Activated CD4-positive, alpha-beta memory T cell treated with anti-CD3 and anti-CD28 coated beads, Interleukin-2, amount 10 ng/mL, durations not matched to agents 7 days and 5 days (primary cell): ENCODE results near the gene GNG8. TPM values are rescaled to one million over a fixed set of nuclear protein-coding genes. Genes with fewer than 3 reads are reported as not detected.
A peak's percentile ranks its signal among the peaks of the same experiment; 100 is the strongest.

ENCODE experiments used
- CTCF ChIA-PET: fragments of 350-600 bp; sonication (Branson Sonifier 250); formaldehyde crosslinking; loops from one replicate; lab custom pipeline; 2021; ENCODE audit warnings: antibody characterized with exemption, inconsistent platforms; lab: Charles Lee
- POLR2A ChIA-PET: fragments of 350-600 bp; sonication (Branson Sonifier 250); formaldehyde crosslinking; loops from one replicate; lab custom pipeline; 2021; ENCODE audit warnings: antibody characterized with exemption; lab: Charles Lee
- DNase-seq: peaks from one replicate; pipeline ENCODE4 v3.0.0-alpha.2; 2020
- H3K27ac Mint-ChIP-seq: one replicate; pipeline ENCODE4 v1.8.0; 2021; ENCODE audit warnings: mild to moderate bottlenecking, mixed read lengths
- H3K27me3 Mint-ChIP-seq: one replicate; pipeline ENCODE4 v1.8.0; 2021; ENCODE audit warnings: mixed read lengths
- H3K36me3 Mint-ChIP-seq: one replicate; pipeline ENCODE4 v1.8.0; 2021; ENCODE audit warnings: low read depth, mixed read lengths
- H3K4me1 Mint-ChIP-seq: one replicate; pipeline ENCODE4 v1.8.0; 2021; ENCODE audit warnings: mixed read lengths
- H3K4me3 Mint-ChIP-seq: one replicate; pipeline ENCODE4 v1.8.0; 2021; ENCODE audit warnings: mild to moderate bottlenecking, mixed read lengths
- H3K9me3 Mint-ChIP-seq: one replicate; pipeline ENCODE4 v1.8.0; 2021; ENCODE audit warnings: mixed read lengths
- total RNA-seq, 2 experiments: library from RNA; stranded (reverse); gene quantifications; one replicate each; pipeline ENCODE4 v1.2.3, GENCODE V29; 2021

The GNG8 gene
- total RNA-seq, 2 experiments from 2014 or later: 3.1 to 3.4 TPM

DNA sequence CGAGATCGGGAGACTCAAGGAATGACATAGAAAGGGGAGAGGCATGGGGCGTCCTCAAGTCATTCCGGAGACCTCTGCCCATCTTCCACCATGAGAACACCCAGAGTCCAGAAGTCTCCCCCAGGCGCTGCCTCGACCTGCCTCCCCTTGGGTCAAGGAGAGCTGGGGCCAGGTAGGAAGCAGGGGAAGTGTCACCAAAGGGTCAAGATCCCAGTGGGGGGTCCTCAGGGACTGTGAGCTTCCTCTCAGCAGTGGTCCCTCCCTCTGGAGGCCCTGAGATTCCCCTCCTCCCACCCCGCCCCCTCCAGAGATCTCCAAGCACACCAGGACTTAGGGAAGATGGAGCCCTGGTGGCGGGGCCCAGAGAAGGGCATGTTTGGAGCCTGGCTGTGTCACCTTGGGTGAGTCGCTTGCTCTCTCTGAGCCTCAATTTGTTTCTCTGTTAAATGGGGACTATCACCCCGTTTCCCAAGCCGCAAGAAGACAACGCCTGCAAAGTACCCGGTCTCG is 24.1 kb upstream of the GNG8 start:
- DNase-seq: no peak
- H3K27me3 Mint-ChIP-seq: peaks cover 43% of the 10 kb centered on the region
- ChIA-PET POLR2A (interaction anchor here (1.0 to 3.4 kb wide), 2 partner anchors 42 to 47 kb away, joined by 3 to 34 read pairs; no protein-coding TSS in a partner anchor), CTCF (interaction anchor here (0.6 to 5.9 kb wide), 3 partner anchors 15 to 163 kb away, joined by 4 to 136 read pairs (median 14); no protein-coding TSS in a partner anchor)
- H3K4me3 Mint-ChIP-seq: peak overlapping the region; percentile 43
- no peaks in the 10 kb centered on the region for H3K36me3 Mint-ChIP-seq
- no peak overlapping the region for H3K27ac Mint-ChIP-seq
- H3K4me1 Mint-ChIP-seq: peaks cover 19% of the 10 kb centered on the region
- H3K9me3 Mint-ChIP-seq: no peaks in the 10 kb centered on the region

DNA sequence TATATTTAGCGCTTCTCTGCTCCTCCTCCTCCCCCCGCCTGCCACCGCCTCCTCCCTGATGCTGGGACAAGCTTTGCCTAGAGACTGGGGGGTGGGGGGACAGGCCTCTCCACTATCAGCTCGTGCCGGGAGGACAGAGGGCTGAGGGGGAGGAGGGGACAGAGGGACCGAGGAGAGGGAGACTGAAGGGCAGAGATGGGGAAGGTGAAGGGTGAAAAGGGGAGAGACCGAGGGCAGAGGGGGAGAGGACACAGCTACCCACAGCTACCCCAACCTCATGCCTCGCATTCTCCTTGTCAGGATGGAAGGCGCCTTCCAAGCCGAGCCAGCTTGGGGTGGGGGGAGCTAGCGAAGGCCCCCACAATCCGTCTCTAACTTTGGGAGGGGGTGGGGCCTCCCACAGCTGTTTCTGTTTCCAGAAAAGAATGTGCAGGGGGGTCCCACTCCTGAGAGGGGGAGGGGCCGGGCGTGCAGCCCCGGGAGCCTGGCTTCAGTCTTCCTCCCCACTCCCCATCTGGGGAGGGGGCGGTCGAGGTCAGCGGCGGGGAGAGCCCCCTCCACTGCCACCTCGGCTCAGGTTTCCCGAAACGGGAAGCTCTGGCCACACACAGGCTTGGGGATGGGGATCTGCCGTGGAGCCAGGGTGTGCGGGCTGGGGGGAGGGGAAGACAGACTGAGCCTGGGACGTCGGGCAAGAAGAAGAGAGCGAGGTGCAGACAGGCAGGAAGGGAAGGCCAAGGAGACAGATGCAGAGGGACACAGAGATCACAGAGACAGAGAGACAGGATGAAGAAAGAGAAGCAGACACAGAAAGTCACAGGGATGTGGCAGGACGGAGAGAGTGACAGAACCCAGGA is 23.4 kb upstream of the GNG8 start:
- Mint-ChIP-seq H3K4me1 (peaks cover 19% of the 10 kb centered on the region), H3K27me3 (peaks cover 43% of the 10 kb centered on the region), H3K36me3 (no peaks in the 10 kb centered on the region), H3K27ac (no peak overlapping the region), H3K9me3 (no peaks in the 10 kb centered on the region), H3K4me3 (peak overlapping the region; percentile 37)
- DNase-seq: no peak
- ChIA-PET CTCF (interaction anchor here (0.6 to 5.9 kb wide), 4 partner anchors 45 to 1568 kb away, joined by 3 to 136 read pairs (median 4); no protein-coding TSS in a partner anchor), POLR2A (interaction anchor here (0.7 kb wide), 1 partner anchor 49 kb away, joined by 3 read pairs; no protein-coding TSS in a partner anchor)

DNA sequence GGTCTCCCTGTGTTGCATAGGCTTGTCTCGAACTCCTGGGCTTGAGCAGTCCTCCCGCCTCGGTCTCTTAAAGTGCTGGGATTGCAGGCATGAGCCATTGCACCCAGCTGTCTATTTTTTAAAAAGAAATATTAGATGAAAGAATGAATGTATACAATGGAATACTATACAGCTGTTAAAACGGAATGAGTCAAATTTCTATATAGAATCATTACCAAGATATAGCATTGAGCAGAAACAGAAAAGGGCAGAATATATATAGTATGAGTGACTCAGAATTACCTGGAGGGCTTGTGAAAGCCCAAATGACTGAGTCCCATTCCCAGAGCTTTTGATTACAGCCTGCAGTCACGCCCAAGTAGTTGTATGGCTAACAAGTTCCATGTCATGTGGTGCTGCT is 20.5 kb upstream of the GNG8 start:
- Mint-ChIP-seq H3K4me1 (peaks cover 11% of the 10 kb centered on the region), H3K36me3 (no peaks in the 10 kb centered on the region), H3K4me3 (no peak overlapping the region), H3K9me3 (no peaks in the 10 kb centered on the region), H3K27ac (no peak overlapping the region), H3K27me3 (peaks cover 43% of the 10 kb centered on the region)
- ChIA-PET CTCF (interaction anchor here (1.5 kb wide), 1 partner anchor 127 kb away, joined by 3 read pairs; no protein-coding TSS in a partner anchor), POLR2A (no interaction called here)
- no peak for DNase-seq

DNA sequence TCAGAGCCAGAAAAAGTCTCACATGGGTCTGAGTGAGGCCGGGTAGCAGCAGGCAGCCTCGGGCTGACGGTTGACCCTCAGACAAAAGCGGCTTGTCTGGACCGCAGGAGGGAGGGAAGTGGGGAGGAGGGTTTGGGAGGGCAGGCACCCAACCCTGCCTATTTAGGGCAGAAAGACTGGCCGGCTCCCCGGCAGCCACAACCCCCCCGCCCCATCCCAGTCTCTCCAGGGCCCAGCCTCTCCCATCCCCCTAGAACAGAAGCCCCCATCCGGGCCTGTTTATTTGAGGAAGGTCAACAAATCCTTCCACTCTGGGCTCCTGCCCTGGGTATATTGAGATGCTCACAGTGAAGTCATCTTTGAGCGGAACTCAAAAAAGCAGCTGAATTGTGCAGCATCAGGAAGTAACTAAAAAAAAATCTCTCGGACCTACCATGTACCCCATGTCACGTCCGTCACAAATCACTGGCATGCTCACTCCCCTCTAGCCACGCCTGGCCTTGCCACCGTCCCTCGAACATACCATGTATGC is 18.7 kb upstream of the GNG8 start:
- POLR2A ChIA-PET: interaction anchor here (1.0 kb wide), 1 partner anchor 15 kb away, joined by 4 read pairs; no protein-coding TSS in a partner anchor
- CTCF ChIA-PET: no interaction called here
- H3K27me3 Mint-ChIP-seq: peaks cover 48% of the 10 kb centered on the region

DNA sequence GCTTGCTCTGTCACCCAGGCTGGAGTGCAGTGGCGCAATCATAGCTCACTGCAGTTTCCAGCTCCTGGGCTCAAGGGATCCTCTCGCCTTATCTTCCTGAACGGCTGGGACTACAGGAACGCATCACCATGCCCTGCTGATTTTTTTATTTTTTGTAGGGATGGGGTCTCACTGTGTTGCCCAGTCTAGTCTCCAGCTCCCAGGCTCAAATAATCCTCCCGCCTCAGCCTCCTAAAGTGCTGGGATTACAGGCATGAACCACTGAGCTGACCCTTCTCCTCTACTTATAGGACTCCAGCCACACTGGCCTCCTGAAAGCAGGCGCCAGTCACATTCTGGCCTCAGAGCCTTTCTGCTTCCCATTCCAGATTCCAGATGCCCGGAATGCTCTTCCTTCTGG is 14.4 kb upstream of the GNG8 start:
- ChIA-PET CTCF (interaction anchor here (1.2 kb wide), 1 partner anchor 11 kb away, joined by 3 read pairs; the partner anchor contains the start of gene DACT3), POLR2A (no interaction called here)
- peaks cover 54% of the 10 kb centered on the region for H3K27me3 Mint-ChIP-seq
- no peak for DNase-seq
- no peak overlapping the region for H3K4me3 Mint-ChIP-seq
- H3K27ac Mint-ChIP-seq: no peak overlapping the region
- H3K36me3 Mint-ChIP-seq: peaks cover 6% of the 10 kb centered on the region
- H3K4me1 Mint-ChIP-seq: peaks cover 6% of the 10 kb centered on the region
- H3K9me3 Mint-ChIP-seq: no peaks in the 10 kb centered on the region

More for the DNA sequence above, 18.7 kb upstream of the GNG8 start:
- DNase-seq: no peak
- no peak overlapping the region for H3K4me3 Mint-ChIP-seq
- H3K27ac Mint-ChIP-seq: no peak overlapping the region
- H3K36me3 Mint-ChIP-seq: no peaks in the 10 kb centered on the region
- H3K4me1 Mint-ChIP-seq: peaks cover 1% of the 10 kb centered on the region
- no peaks in the 10 kb centered on the region for H3K9me3 Mint-ChIP-seq

DNA sequence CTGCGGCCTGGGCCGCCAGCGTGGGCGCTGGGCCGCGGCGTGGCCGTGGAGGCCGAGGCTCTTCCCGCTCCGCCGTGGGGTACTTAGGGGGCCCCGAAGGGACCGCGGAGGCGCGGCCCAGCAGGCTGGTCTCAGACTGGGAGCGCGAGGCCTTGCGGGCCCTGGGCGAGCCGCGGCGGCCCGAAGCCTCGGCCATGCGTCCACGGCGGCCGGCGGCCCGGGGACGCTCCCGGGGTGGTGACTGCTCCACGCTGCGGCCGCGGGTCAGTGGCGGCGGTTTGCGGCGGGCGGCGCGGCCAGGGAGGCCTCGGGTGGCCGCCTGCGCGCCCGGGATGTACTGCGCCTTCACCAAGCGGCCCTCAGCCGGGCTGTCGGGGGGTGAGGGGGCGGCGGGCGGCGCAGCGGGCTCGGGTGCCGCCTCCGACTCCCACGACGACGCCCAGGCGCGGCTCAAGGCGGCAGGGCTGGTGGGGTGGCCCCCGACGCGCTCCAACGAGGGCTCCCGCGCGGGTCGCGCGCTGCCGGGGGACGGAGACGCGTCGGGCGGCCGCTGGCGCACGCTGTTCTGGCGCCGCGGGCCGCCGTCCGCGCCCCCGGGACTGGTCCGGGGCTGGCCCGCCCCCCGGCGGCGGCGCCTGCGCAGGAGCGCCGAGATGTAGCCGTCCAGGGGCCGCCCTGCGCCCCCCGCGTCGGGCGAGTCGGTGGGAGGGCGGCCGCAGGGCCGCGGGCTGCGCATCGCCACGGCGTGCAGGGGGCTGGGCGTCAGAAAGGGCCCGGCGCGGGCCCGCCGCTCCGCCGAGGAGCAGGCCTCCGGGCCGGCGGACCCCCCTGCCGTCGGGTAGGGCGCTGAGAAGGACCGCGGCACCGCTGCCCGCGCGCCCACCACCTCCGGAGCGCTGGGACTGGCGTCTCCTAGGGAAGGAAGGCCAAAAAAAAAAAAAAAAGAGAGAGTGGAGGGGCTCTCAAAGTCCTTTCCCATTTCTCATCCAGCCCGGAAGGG is 13.3 kb upstream of the GNG8 start:
- H3K27ac Mint-ChIP-seq: no peak overlapping the region
- no peak overlapping the region for H3K4me3 Mint-ChIP-seq
- ChIA-PET POLR2A (no interaction called here), CTCF (interaction anchor here (1.4 kb wide), 1 partner anchor 12 kb away, joined by 4 read pairs; the partner anchor contains the start of gene DACT3)
- H3K27me3 Mint-ChIP-seq: peaks cover 50% of the 10 kb centered on the region
- H3K36me3 Mint-ChIP-seq: peaks cover 6% of the 10 kb centered on the region
- no peak for DNase-seq
- H3K9me3 Mint-ChIP-seq: no peaks in the 10 kb centered on the region
- H3K4me1 Mint-ChIP-seq: peaks cover 6% of the 10 kb centered on the region

DNA sequence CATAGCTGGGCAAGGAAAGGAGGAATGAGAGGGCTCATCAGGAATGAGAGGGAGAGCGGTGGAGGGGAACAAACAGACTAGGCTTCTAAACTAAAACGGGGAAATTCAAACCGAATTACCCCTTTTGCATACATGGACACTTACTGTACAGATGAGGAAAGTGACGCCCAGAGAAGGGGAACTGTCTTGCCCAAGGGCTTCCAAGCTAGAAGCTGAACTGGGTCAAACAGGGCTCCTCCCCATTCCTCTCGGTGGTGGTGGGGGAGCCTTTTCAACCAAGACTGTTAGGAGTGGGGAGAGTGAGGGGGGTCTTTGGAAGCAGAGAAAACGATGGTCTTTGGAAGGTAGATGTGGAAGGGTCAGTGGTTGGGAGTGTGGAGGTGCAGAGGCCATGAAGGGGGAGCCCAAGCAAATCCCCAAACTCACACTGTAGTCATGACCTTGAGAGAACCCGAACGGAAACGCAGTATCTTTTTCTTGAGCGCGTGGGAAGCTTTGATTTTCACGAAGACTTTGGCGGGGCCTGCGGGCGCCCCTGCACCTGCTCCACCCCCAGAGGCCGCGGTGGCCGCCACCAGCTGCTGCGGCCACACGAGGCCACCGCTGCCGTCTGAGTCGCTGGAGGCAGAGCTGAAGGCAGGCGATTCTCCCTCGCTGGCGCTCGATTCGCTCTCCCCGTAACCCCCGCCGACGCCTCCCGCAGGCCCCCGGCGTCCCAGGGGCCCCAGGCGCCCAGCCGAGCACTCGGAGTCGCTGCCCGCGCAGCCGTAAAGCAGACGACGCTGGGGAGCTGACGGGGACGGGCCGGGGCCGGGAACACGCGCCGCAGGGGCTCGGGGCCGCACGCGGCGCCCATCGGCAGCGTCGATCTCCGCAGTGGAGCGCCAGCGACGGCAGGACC is 12.3 kb upstream of the GNG8 start:
- ChIA-PET POLR2A (no interaction called here), CTCF (interaction anchor here (1.0 to 1.4 kb wide), 2 partner anchors 13 to 14 kb away, joined by 3 to 4 read pairs; partner anchors contain the start of gene DACT3)
- DNase-seq: no peak
- Mint-ChIP-seq H3K4me1 (peaks cover 6% of the 10 kb centered on the region), H3K36me3 (peaks cover 6% of the 10 kb centered on the region), H3K27me3 (peaks cover 46% of the 10 kb centered on the region), H3K4me3 (no peak overlapping the region), H3K27ac (peak overlapping the region; percentile 62), H3K9me3 (no peaks in the 10 kb centered on the region)

DNA sequence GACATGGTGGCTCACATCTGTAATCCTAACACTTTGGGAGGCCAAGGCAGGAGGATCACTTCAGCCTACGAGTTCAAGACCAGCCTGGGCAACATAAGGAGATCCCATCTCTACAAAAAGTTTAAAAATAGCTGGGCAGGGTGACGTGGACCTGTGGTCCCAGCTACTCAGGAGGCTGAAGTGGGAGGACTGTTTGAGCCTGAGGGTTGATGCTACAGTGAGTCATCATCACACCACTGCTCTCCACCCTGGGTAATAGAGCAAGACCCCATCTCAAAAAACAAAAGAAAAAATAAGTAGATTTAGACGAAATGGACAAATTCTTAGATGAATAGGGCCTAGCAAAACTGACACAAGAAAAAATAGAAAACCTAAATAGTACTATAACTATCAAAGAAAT is 10.4 kb upstream of the GNG8 start:
- DNase-seq: no peak
- POLR2A ChIA-PET: no interaction called here
- CTCF ChIA-PET: interaction anchor here (0.7 kb wide), 1 partner anchor 768 kb away, joined by 4 read pairs; no protein-coding TSS in a partner anchor
- H3K27ac Mint-ChIP-seq: no peak overlapping the region
- no peak overlapping the region for H3K4me3 Mint-ChIP-seq
- H3K27me3 Mint-ChIP-seq: peaks cover 50% of the 10 kb centered on the region
- H3K9me3 Mint-ChIP-seq: no peaks in the 10 kb centered on the region
- H3K4me1 Mint-ChIP-seq: peaks cover 6% of the 10 kb centered on the region
- peaks cover 6% of the 10 kb centered on the region for H3K36me3 Mint-ChIP-seq

DNA sequence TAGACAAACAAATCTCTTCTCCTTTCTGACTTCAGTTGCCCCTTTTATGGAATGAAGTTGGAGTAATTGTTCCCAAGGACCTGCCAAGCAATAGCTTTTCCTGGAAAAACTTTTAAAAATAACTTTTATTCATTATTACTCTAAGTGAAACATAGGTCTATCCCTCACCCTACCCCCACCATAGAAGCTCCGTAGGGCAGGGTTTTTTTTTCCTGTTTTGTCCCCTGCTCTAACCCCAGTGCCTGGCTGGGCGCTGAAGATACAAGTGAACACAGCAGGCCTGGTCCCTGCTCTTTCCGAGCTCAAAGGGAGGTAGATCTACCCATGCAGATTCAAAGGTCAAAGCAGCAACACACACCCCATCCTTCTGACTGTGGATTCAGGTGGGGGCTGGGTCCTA is 8.7 kb upstream of the GNG8 start:
- POLR2A ChIA-PET: interaction anchor here (2.0 kb wide), 1 partner anchor 43 kb away, joined by 7 read pairs; the partner anchor contains the start of gene CALM3
- Mint-ChIP-seq H3K36me3 (peaks cover 6% of the 10 kb centered on the region), H3K4me1 (peaks cover 12% of the 10 kb centered on the region), H3K9me3 (no peaks in the 10 kb centered on the region), H3K4me3 (no peak overlapping the region), H3K27ac (no peak overlapping the region), H3K27me3 (peaks cover 49% of the 10 kb centered on the region)
- no peak for DNase-seq
- CTCF ChIA-PET: interaction anchor here (0.6 to 1.8 kb wide), 3 partner anchors 17 to 184 kb away, joined by 3 to 5 read pairs (median 5); partner anchors contain the start of gene DACT3

DNA sequence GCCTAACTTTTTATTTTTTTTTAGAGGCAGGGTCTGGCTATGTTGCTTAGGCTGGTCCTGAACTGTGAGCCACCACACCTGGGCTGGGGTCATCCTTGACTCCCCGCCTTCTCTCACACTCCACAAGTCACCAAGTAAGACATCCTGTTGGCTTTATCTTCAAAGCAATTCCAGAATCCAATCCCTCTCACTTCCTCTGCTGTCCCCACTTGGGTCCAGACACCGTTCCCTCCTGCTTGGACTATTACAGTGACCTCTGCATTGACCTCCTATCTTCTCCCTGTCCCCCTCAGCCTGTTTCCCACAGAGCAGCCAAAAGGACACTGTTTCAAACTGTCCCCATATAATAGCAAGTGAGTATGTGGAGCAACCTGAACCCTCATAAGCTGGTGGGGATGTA is 4.7 kb upstream of the GNG8 start:
- peaks cover 10% of the 10 kb centered on the region for H3K4me1 Mint-ChIP-seq
- no peak for DNase-seq
- no peaks in the 10 kb centered on the region for H3K36me3 Mint-ChIP-seq
- no peaks in the 10 kb centered on the region for H3K9me3 Mint-ChIP-seq
- H3K4me3 Mint-ChIP-seq: no peak overlapping the region
- ChIA-PET POLR2A (interaction anchor here (1.2 to 1.6 kb wide), 2 partner anchors 30 to 105 kb away, joined by 5 to 6 read pairs; partner anchors contain the start of gene FKRP), CTCF (interaction anchor here (1.2 to 1.3 kb wide), 2 partner anchors 28 to 40 kb away, joined by 3 to 4 read pairs; partner anchors contain the start of gene CALM3)
- no peak overlapping the region for H3K27ac Mint-ChIP-seq
- H3K27me3 Mint-ChIP-seq: peaks cover 29% of the 10 kb centered on the region
